T-helper 17 cell (primary cell): Measurements from ENCODE around the gene PCBP1. TPM values are rescaled to one million over a fixed set of nuclear protein-coding genes. Genes with fewer than 3 reads are reported as not detected.
"Not testable (repeated sequence)": the region's sequence is repeated elsewhere in the genome, so short reads cannot be mapped to it uniquely, and the experiment has no call there.

ENCODE experiments used
- ATAC-seq: fragments of 150-1000 bp; cut with Tn5 transposase; 2 replicates; pipeline ENCODE4 v1.10.0; 2021; ENCODE audit warnings: mild to moderate bottlenecking, moderate library complexity
- DNase-seq, 3 donors: peaks; one replicate each; pipeline versions ENCODE4 v3.0.0 to v3.0.0-alpha.2; 2020 to 2021
- H3K9me3 ChIP-seq: one replicate; pipeline ENCODE4 v1.7.0; 2013; ENCODE audit warnings: low read length, mild to moderate bottlenecking; ENCODE audit not compliant: control insufficient read depth, poor library complexity, severe bottlenecking
- H3K27ac Mint-ChIP-seq: one replicate; pipeline ENCODE4 v1.8.0; 2022; ENCODE audit warnings: mild to moderate bottlenecking, moderate library complexity, mixed read lengths
- H3K27me3 Mint-ChIP-seq: one replicate; pipeline ENCODE4 v1.8.0; 2022; ENCODE audit warnings: mixed read lengths
- H3K36me3 Mint-ChIP-seq: one replicate; pipeline ENCODE4 v1.8.0; 2022; ENCODE audit warnings: low read depth, mixed read lengths
- H3K4me1 Mint-ChIP-seq: one replicate; pipeline ENCODE4 v1.8.0; 2022; ENCODE audit warnings: mild to moderate bottlenecking, mixed read lengths
- H3K4me3 Mint-ChIP-seq: one replicate; pipeline ENCODE4 v1.8.0; 2022; ENCODE audit warnings: mild to moderate bottlenecking, moderate library complexity, mixed read lengths
- total RNA-seq, 4 donors: library from RNA in 2 of 4; stranded (reverse) in 2 of 4; gene quantifications; one replicate each; pipeline ENCODE4 v1.2.3 and lab custom pipeline; 2022 to 2026

The PCBP1 gene
- total RNA-seq, 2 donors from 2014 or later, result 334 to 345 TPM

DNA sequence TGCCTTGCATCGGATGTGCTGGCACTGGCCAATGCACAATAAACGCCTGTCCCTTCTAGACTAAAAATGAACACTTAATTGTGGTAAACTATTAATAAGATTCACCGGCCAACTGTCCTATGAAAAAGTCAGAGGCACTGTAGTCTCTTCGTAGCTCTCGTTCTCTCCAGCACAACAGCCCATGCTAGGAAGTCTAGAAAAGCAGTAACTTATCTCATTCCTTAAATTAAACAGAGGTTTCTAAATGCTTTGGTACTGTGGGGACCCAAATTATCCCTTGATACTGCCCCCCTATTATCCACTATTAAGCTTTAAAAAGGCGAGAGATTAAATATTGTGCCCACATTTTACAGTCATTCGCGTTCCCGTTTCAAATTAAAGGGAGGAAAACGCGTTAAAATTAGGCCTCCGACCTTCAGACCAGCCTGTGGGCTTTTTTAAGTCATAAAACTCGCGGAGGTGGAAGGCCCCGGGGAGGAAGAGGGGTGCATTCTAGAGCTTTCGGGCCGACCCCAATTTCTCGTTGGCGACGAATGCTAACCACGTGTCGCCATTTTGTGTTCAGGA, 1.5 kb upstream of the PCBP1 start:
- Mint-ChIP-seq H3K27me3 (no peaks in the 10 kb centered on the region), H3K36me3 (peaks cover 8% of the 10 kb centered on the region), H3K4me3 (peak overlapping the region; percentile 95), H3K4me1 (peaks cover 53% of the 10 kb centered on the region), H3K27ac (peak overlapping the region; percentile 100)
- ATAC-seq (no peak), DNase-seq (no peak)
- H3K9me3 ChIP-seq, result no peaks in the 10 kb centered on the region

GRCh38 chr2:70086278-70086837, 919 bp upstream of the PCBP1 start:
- Mint-ChIP-seq H3K27ac (peak overlapping the region; percentile 100), H3K27me3 (no peaks in the 10 kb centered on the region), H3K4me1 (peaks cover 56% of the 10 kb centered on the region), H3K36me3 (peaks cover 7% of the 10 kb centered on the region), H3K4me3 (peak overlapping the region; percentile 95)
- DNase-seq, result peak in 2 of 3 donors; percentile 53 to 62
- ATAC-seq, result peak; percentile 61
- H3K9me3 ChIP-seq, result no peaks in the 10 kb centered on the region

- Mint-ChIP-seq H3K4me3 (peak overlapping the region; percentile 95), H3K27ac (peak overlapping the region; percentile 100), H3K27me3 (no peaks in the 10 kb centered on the region), H3K4me1 (peaks cover 60% of the 10 kb centered on the region), H3K36me3 (peaks cover 7% of the 10 kb centered on the region)
- DNase-seq, result no peak
- no peaks in the 10 kb centered on the region for H3K9me3 ChIP-seq
- ATAC-seq, result no peak
These were observed 673 bp downstream of the PCBP1 start for GRCh38 chr2:70087702-70088597.

DNA sequence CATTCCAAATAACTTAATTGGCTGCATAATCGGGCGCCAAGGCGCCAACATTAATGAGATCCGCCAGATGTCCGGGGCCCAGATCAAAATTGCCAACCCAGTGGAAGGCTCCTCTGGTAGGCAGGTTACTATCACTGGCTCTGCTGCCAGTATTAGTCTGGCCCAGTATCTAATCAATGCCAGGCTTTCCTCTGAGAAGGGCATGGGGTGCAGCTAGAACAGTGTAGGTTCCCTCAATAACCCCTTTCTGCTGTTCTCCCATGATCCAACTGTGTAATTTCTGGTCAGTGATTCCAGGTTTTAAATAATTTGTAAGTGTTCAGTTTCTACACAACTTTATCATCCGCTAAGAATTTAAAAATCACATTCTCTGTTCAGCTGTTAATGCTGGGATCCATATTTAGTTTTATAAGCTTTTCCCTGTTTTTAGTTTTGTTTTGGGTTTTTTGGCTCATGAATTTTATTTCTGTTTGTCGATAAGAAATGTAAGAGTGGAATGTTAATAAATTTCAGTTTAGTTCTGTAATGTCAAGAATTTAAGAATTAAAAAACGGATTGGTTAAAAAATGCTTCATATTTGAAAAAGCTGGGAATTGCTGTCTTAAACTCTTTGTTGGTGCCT, 1.4 kb downstream of the PCBP1 start:
- Mint-ChIP-seq H3K4me3 (peak overlapping the region; percentile 95), H3K36me3 (peaks cover 9% of the 10 kb centered on the region), H3K4me1 (peaks cover 57% of the 10 kb centered on the region), H3K27ac (peak overlapping the region; percentile 100), H3K27me3 (no peaks in the 10 kb centered on the region)
- DNase-seq (no peak), ATAC-seq (no peak)
- no peaks in the 10 kb centered on the region for H3K9me3 ChIP-seq

- Mint-ChIP-seq H3K4me1 (peaks cover 56% of the 10 kb centered on the region), H3K36me3 (peaks cover 9% of the 10 kb centered on the region), H3K4me3 (peak overlapping the region; percentile 95), H3K27me3 (no peaks in the 10 kb centered on the region), H3K27ac (peak overlapping the region; percentile 100)
- DNase-seq (no peak), ATAC-seq (no peak)
- H3K9me3 ChIP-seq, result no peaks in the 10 kb centered on the region
These were observed 2.1 kb downstream of the PCBP1 start for GRCh38 chr2:70089220-70089982.

DNA sequence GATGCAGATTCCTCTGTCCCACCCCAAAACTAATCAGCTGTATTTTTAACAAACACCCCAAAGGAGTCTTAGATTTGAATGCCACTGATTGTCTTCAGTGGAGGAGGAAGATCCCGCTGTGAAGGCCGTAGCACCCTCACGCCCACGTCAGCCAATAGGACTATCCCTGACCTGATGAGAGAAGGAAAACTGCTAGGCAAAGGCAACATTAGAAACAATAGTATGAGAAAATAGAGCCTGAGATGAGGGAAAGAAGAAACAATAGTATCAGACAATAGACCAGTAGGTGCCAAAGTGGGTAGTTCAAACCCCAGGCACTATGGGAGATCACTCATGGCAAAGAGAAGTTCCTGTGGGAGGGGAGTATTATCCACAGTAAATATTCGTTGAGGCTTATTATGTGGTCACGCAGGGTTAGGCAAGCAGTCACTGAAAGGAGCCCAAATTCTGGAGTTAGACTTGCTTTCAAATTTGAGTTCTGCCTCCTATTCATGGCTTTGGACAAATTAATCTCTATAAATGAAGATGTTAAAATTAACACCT, 2.8 kb downstream of the PCBP1 start:
- H3K27ac Mint-ChIP-seq, result peak overlapping the region; percentile 100
- H3K4me3 Mint-ChIP-seq, result peak overlapping the region; percentile 95
- no peak for ATAC-seq
- no peak for DNase-seq
- H3K27me3 Mint-ChIP-seq, result no peaks in the 10 kb centered on the region
- no peaks in the 10 kb centered on the region for H3K9me3 ChIP-seq
- H3K4me1 Mint-ChIP-seq, result peaks cover 60% of the 10 kb centered on the region
- peaks cover 9% of the 10 kb centered on the region for H3K36me3 Mint-ChIP-seq

GRCh38 chr2:70090706-70091334, 3.5 kb downstream of the PCBP1 start:
- Mint-ChIP-seq H3K4me1 (peaks cover 56% of the 10 kb centered on the region), H3K27me3 (no peaks in the 10 kb centered on the region)
- ATAC-seq, result no peak

DNA sequence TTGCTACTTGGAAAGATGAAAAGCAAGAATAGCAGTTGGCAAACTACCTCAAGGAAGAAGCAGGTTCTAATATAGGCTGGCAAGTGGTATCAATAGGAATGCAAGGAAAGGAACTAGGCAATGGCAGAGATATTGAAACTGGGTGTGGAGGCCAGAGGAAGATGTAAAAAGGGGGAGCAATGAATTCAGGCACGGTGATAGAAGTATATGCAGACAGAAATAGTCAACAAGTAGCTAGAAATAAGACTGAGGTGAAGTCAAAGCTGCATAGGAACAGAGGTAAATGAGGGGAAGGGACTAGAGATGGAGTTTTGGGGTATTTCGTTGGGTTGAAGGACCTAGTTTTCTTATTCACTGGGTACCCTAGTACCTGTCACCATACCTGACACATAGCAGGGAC, 4.1 kb downstream of the PCBP1 start:
- ATAC-seq (no peak), DNase-seq (no peak)
- peaks cover 9% of the 10 kb centered on the region for H3K36me3 Mint-ChIP-seq
- peak overlapping the region; percentile 21 for H3K4me3 Mint-ChIP-seq
- H3K9me3 ChIP-seq, result no peaks in the 10 kb centered on the region
- H3K27ac Mint-ChIP-seq, result peak overlapping the region; percentile 100
- H3K27me3 Mint-ChIP-seq, result no peaks in the 10 kb centered on the region
- H3K4me1 Mint-ChIP-seq, result peaks cover 52% of the 10 kb centered on the region

More at GRCh38 chr2:70090706-70091334, 3.5 kb downstream of the PCBP1 start:
- no peak for DNase-seq
- Mint-ChIP-seq H3K4me3 (peak overlapping the region; percentile 21), H3K27ac (peak overlapping the region; percentile 100), H3K36me3 (peaks cover 9% of the 10 kb centered on the region)
- H3K9me3 ChIP-seq, result no peaks in the 10 kb centered on the region

DNA sequence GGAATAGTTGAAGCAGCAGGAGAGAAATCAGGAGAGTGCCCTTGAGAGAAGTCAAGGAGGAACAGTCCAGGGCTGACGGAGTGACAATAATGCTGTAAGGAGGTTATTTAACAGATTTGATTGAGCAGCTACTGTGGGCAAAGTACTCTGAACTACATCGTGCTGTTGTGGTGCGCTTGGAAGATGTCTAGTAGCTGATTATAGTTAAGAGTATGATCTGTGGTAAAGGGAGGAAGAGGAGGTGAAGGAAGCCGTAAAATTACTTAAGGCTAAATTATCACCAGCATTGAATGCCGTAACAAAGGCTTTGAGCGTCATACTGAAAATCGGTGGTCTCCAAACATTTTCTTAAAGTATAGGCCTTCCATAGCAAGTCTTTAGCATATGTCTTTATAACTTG, 4.5 kb downstream of the PCBP1 start:
- peaks cover 50% of the 10 kb centered on the region for H3K4me1 Mint-ChIP-seq
- no peaks in the 10 kb centered on the region for H3K27me3 Mint-ChIP-seq
- peak overlapping the region; percentile 21 for H3K4me3 Mint-ChIP-seq
- no peaks in the 10 kb centered on the region for H3K9me3 ChIP-seq
- peaks cover 9% of the 10 kb centered on the region for H3K36me3 Mint-ChIP-seq
- ATAC-seq (no peak), DNase-seq (no peak)
- peak overlapping the region; percentile 100 for H3K27ac Mint-ChIP-seq

DNA sequence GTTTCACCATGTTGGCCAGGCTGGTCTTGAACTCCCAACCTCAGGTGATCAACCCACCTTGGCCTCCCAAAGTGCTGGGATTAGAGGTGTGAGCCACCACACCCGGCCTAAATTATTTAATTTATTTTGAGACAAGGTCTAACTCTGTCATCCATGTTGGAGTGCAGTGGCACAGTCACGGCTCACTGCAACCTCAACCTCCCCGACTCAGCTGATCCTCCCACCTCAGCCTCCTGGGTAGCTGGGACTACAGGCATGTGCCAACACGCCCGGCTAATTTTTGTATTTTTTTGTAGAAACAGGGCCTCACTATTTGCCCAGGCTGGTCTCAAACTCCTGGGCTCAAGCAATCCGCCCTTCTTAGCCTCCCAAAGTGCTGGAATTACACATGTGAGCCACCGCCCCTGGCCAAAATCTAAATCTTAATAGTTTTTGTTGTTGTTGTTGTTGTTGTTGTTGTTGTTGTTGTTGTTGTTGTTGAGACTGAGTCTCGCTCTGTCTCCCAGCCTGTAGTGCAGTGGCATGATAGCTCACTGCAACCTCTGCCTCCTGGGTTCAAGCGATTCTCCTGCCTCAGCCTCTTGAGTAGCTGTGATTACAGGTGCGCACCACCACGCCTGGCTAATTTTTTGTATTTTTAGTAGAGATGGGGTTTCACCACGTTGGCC, 5.4 kb downstream of the PCBP1 start:
- Mint-ChIP-seq H3K27ac (peak overlapping the region; percentile 100), H3K4me1 (peaks cover 45% of the 10 kb centered on the region)
- H3K36me3 Mint-ChIP-seq, H3K27me3 Mint-ChIP-seq, DNase-seq, H3K4me3 Mint-ChIP-seq, ATAC-seq, H3K9me3 ChIP-seq: not testable (repeated sequence)

DNA sequence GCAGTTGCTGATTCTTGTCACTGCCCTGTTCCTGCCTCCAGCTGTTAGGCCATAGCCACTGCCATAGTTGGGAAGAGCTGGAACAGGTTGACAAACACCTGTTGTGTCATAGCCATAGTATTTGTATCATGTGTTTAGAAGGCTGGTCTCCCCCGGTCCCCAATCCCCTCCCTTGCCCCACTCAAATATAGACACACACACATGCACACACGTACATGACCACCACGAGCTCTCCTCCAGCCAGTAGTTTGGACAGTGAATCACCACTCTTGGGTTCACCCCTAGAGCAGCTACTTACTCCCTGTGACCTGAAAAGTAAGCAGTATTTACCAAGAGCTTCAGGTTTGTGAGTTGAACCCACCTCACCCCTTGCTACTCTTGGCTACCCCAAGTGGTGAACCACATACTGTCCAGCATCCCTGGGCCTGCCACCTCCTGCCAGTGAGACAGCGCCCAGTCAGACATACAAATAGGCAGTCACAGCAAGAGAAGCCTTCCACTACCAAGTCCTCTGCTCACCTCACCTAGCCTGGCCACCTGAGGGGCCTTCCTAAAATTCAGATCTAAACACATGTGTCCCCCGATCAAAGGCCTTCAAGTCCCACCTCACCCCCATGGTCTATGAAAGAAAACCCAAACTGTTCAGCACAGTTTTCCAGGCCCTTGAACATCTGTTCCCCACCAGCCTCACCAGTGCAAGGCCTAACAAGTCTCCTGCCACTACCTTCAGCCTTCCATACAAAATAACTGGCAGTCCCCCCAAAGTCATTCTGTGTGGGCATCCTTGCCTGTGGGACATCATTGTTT, 7.1 kb downstream of the PCBP1 start:
- H3K36me3 Mint-ChIP-seq, result peaks cover 5% of the 10 kb centered on the region
- no peak for ATAC-seq
- peak overlapping the region; percentile 100 for H3K27ac Mint-ChIP-seq
- H3K4me3 Mint-ChIP-seq, result peak overlapping the region; percentile 88
- DNase-seq, result no peak
- H3K4me1 Mint-ChIP-seq, result peaks cover 43% of the 10 kb centered on the region
- no peaks in the 10 kb centered on the region for H3K27me3 Mint-ChIP-seq
- H3K9me3 ChIP-seq, result no peaks in the 10 kb centered on the region
